ENCODE measurements around the gene S100PBP. TPM values are rescaled to one million over a fixed set of nuclear protein-coding genes. Genes with fewer than 3 reads are reported as not detected.

The S100PBP gene
- total and polyA plus RNA-seq, 10 of the 15 experiments (the other 5 are each of a cell fraction or from before 2014, with no cell fraction given), result 17.0 to 98.3 (median 40.6) TPM

- in situ Hi-C loops (cut with MboI), result no loop called here
- FAIRE-seq (no peak), DNase-seq (ENCODE audit: low read depth, low spot score) (no peak), ATAC-seq (no peak)
- Histone ChIP-seq H2AFZ (ENCODE audit: control insufficient read depth, low read depth, low read length) (no peak overlapping the region), H3K27ac (ENCODE audit: control insufficient read depth, insufficient read depth) (no peak overlapping the region), H3K4me3 (no peak overlapping the region), H3K4me2 (ENCODE audit: control insufficient read depth, insufficient read depth) (no peak overlapping the region), H3K9ac (ENCODE audit: control insufficient read depth, insufficient read depth, low read length) (no peak overlapping the region), H3K79me2 (ENCODE audit: control insufficient read depth, insufficient read depth, low read length) (no peaks in the 10 kb centered on the region), H4K20me1 (ENCODE audit: control insufficient read depth, insufficient read depth) (no peaks in the 10 kb centered on the region), H3K9me3 (replicated peaks; ENCODE audit: control insufficient read depth, insufficient read depth, low read length) (no peaks in the 10 kb centered on the region), H3K36me3 (ENCODE audit: control insufficient read depth in 2 of 2, insufficient read depth in 2 of 2, low read length in 1 of 2) (peaks cover 7 to 19% of the 10 kb centered on the region in 2 experiments), H3K4me1 (ENCODE audit: control insufficient read depth, insufficient read depth, low read length) (no peaks in the 10 kb centered on the region), H3K27me3 (replicated peaks in 1 of 2; ENCODE audit: control insufficient read depth in 2 of 2, insufficient read depth in 2 of 2, low read length in 1 of 2) (no peaks in the 10 kb centered on the region)
- CTCF ChIA-PET, result interaction anchor here (1.3 to 6.5 kb wide), 4 partner anchors 9 to 91 kb away, joined by 3 to 37 read pairs (median 6); no protein-coding TSS in a partner anchor
- intact Hi-C loops (cut with micrococcal nuclease; ENCODE audit: unreplicated experiment), result no loop called here
- SMC1A ChIA-PET (ENCODE audit: uncharacterized antibody, unreplicated experiment), result interaction anchor here (2.8 kb wide), 1 partner anchor 12 kb away, joined by 13 read pairs; no protein-coding TSS in a partner anchor
- TF ChIP-seq ZBTB4 (CRISPR knock-in tag; IDR thresholded peaks at IDR 0.05) (no peak), NR2C1 (IDR thresholded peaks at IDR 0.05) (no peak), BRCA1 (IDR thresholded peaks at IDR 0.05; ENCODE audit: low read depth, low read length) (no peak), MLLT1 (IDR thresholded peaks at IDR 0.05) (no peak), ASH2L (IDR thresholded peaks at IDR 0.05; ENCODE audit: borderline replicate concordance, low read depth) (no peak), TCF7 (IDR thresholded peaks at IDR 0.05; ENCODE audit: borderline replicate concordance) (no peak), DPF2 (IDR thresholded peaks at IDR 0.05) (no peak), FOXK2 (IDR thresholded peaks at IDR 0.05) (no peak), GATAD2B (conservative IDR thresholded peaks at IDR 0.05; ENCODE audit: low read depth) (no peak), ZNF274 (IDR thresholded peaks at IDR 0.05; ENCODE audit: insufficient read depth, insufficient read length) (no peak)
- no TSS peak for BruUV-seq (replicated peaks)
- POLR2A ChIA-PET, result interaction anchor here (0.6 kb wide), 1 partner anchor 43 kb away, joined by 5 read pairs; no protein-coding TSS in a partner anchor
- WGBS (ENCODE audit: insufficient coverage, insufficient replicate concordance, low lambda C conversion rate, missing lambda C conversion rate), result 100% methylated on average over 1 of the region's 1 CpG
- RAD21 ChIA-PET (ENCODE audit: unreplicated experiment), result no interaction called here
Measured at GRCh38 chr1:32863881-32864245, 46.4 kb downstream of the S100PBP start.

Measured in GM12878 (cell line).